H1 (cell line): ENCODE measurements around the gene ZCCHC9. TPM values are rescaled to one million over a fixed set of nuclear protein-coding genes. Genes with fewer than 3 reads are reported as not detected.

Source experiments
- CTCF ChIA-PET: fragments of 300-600 bp; sonication (Branson Sonifier 250); formaldehyde crosslinking; loops from one replicate; lab custom pipeline; 2021; ENCODE audit not compliant: partially characterized antibody; lab: Charles Lee
- POLR2A ChIA-PET: fragments of 300-600 bp; sonication (Branson Sonifier 250); formaldehyde crosslinking; loops from one replicate; lab custom pipeline; 2021; ENCODE audit warnings: inconsistent platforms; ENCODE audit not compliant: partially characterized antibody; lab: Charles Lee
- DNase-seq, 2 experiments: peaks; one replicate each; pipeline versions ENCODE4 v3.0.0 to v3.0.0-alpha.2; 2010 to 2022; ENCODE audit warnings: low spot score in 2 of 2, low read depth in 1 of 2, mixed read lengths in 1 of 2
- FAIRE-seq: peaks from 2 replicates; lab custom pipeline; 2011; peaks lifted over from hg19 to GRCh38; lab: Jason Lieb, UNC
- H2AFZ ChIP-seq: 2 replicates; pipeline ENCODE4 v1.8.1; 2012; ENCODE audit warnings: low read length, inconsistent platforms
- H2AK5ac ChIP-seq: 2 replicates; pipeline ENCODE4 v1.6.1; 2013; ENCODE audit warnings: low read depth, low read length
- H2BK120ac ChIP-seq: replicated peaks from 2 replicates; pipeline ENCODE3; 2013; ENCODE audit warnings: low read depth, low read length, inconsistent platforms
- H2BK12ac ChIP-seq: 2 replicates; pipeline ENCODE4 v1.6.1; 2013; ENCODE audit warnings: low read depth, low read length
- H2BK15ac ChIP-seq: 2 replicates; pipeline ENCODE4 v1.6.1; 2013; ENCODE audit warnings: low read length
- H2BK20ac ChIP-seq: 2 replicates; pipeline ENCODE4 v1.6.1; 2013; ENCODE audit warnings: low read length
- H2BK5ac ChIP-seq: 2 replicates; pipeline ENCODE4 v1.6.1; 2013; ENCODE audit warnings: low read depth, low read length
- H3K14ac ChIP-seq: 2 replicates; pipeline ENCODE4 v1.6.1; 2013; ENCODE audit warnings: inconsistent platforms; ENCODE audit not compliant: insufficient read length
- H3K18ac ChIP-seq: 2 replicates; pipeline ENCODE4 v1.6.1; 2013; ENCODE audit warnings: low read length; ENCODE audit errors: extremely low read depth
- H3K23ac ChIP-seq: 2 replicates; pipeline ENCODE4 v1.6.1; 2013; ENCODE audit warnings: inconsistent platforms; ENCODE audit not compliant: insufficient read length
- H3K23me2 ChIP-seq: 2 replicates; pipeline ENCODE4 v1.6.1; 2013; ENCODE audit warnings: low read depth, low read length
- H3K27ac ChIP-seq: 2 replicates; pipeline ENCODE4 v1.6.1; 2011; ENCODE audit warnings: low read depth, low read length, inconsistent platforms
- H3K27me3 ChIP-seq, 4 experiments: replicated peaks in 1 of 4; 1 replicate in 1 of 4; 2 replicates in 3 of 4; pipeline versions ENCODE4 v1.6.1 to v1.8.1; 2011 to 2013; ENCODE audit warnings: low read length in 3 of 4, mild to moderate bottlenecking in 3 of 4, inconsistent platforms in 2 of 4, mixed read lengths in 2 of 4, moderate library complexity in 1 of 4; ENCODE audit not compliant: control insufficient read depth in 3 of 4, insufficient read depth in 3 of 4; ENCODE audit errors: extremely low read depth in 1 of 4
- H3K36me3 ChIP-seq, 4 experiments: 2 replicates each; pipeline versions ENCODE4 v1.6.1 to v1.8.1; 2011 to 2013; ENCODE audit warnings: mild to moderate bottlenecking in 4 of 4, low read length in 3 of 4, moderate library complexity in 2 of 4, control low read depth in 1 of 4, inconsistent platforms in 1 of 4; ENCODE audit not compliant: insufficient read depth in 4 of 4, control insufficient read depth in 2 of 4
- H3K4ac ChIP-seq: replicated peaks from 2 replicates; pipeline ENCODE3; 2013; ENCODE audit warnings: low read length, low read depth, mixed read lengths, inconsistent platforms; ENCODE audit not compliant: insufficient read length
- H3K4me1 ChIP-seq, 4 experiments: replicated peaks in 1 of 4; 1 replicate in 1 of 4; 2 replicates in 3 of 4; pipeline versions ENCODE4 v1.6.1 to v1.8.1; 2011 to 2013; ENCODE audit warnings: low read length in 3 of 4, inconsistent platforms in 2 of 4, mixed read lengths in 1 of 4; ENCODE audit not compliant: insufficient read depth in 4 of 4, control insufficient read depth in 3 of 4
- H3K4me2 ChIP-seq, 2 experiments: 2 replicates each; pipeline versions ENCODE4 v1.6.1 to v1.8.1; 2011 to 2013; ENCODE audit warnings: low read depth in 2 of 2, low read length in 2 of 2, control low read depth in 1 of 2, inconsistent platforms in 1 of 2, mild to moderate bottlenecking in 1 of 2; ENCODE audit not compliant: insufficient read depth in 1 of 2
- H3K4me3 ChIP-seq, 4 experiments: fragments of 200-600, 300-600 bp in 1 of 4; sonication (generic), shearing (Covaris generic), sonication (Bioruptor Twin) in 1 of 4; 2 replicates each; pipeline versions ENCODE4 v1.5.1 to v1.8.1; 2011 to 2016; ENCODE audit warnings: low read length in 4 of 4, low read depth in 3 of 4, control low read depth in 2 of 4, inconsistent platforms in 2 of 4, mild to moderate bottlenecking in 2 of 4, mixed read lengths in 1 of 4, moderate library complexity in 1 of 4; ENCODE audit not compliant: insufficient read depth in 2 of 4; ENCODE audit errors: extremely low read depth in 1 of 4
- H3K56ac ChIP-seq: replicated peaks from 2 replicates; pipeline ENCODE3; 2013; ENCODE audit warnings: low read depth, mild to moderate bottlenecking, mixed read lengths, low read length, inconsistent platforms; ENCODE audit not compliant: insufficient read length
- H3K79me1 ChIP-seq: 2 replicates; pipeline ENCODE4 v1.6.1; 2013; ENCODE audit warnings: low read depth, low read length, control low read depth
- H3K79me2 ChIP-seq, 2 experiments: 2 replicates each; pipeline versions ENCODE4 v1.6.1 to v1.8.1; 2012 to 2013; ENCODE audit warnings: low read length in 2 of 2, mild to moderate bottlenecking in 2 of 2, inconsistent platforms in 1 of 2; ENCODE audit not compliant: insufficient read depth in 2 of 2, control insufficient read depth in 1 of 2
- H3K9ac ChIP-seq, 4 experiments: replicated peaks in 1 of 4; 1 replicate in 1 of 4; 2 replicates in 3 of 4; pipeline versions ENCODE4 v1.6.1 to v1.8.1; 2011 to 2013; ENCODE audit warnings: low read depth in 3 of 4, low read length in 3 of 4, control low read depth in 2 of 4, mild to moderate bottlenecking in 2 of 4, moderate library complexity in 2 of 4, inconsistent platforms in 1 of 4; ENCODE audit errors: extremely low read depth in 1 of 4
- H3K9me3 ChIP-seq, 2 experiments: 2 replicates each; pipeline versions ENCODE4 v1.6.1 to v1.8.1; 2012 to 2013; ENCODE audit warnings: mild to moderate bottlenecking in 2 of 2, moderate library complexity in 2 of 2, control low read depth in 1 of 2, inconsistent platforms in 1 of 2, low read depth in 1 of 2, low read length in 1 of 2, mixed read lengths in 1 of 2; ENCODE audit not compliant: insufficient read depth in 2 of 2
- H4K20me1 ChIP-seq, 2 experiments: replicated peaks in 1 of 2; 2 replicates each; pipeline versions ENCODE3 to v1.8.1; 2011 to 2013; ENCODE audit warnings: inconsistent platforms in 2 of 2, low read length in 2 of 2, mild to moderate bottlenecking in 1 of 2; ENCODE audit not compliant: insufficient read depth in 2 of 2, control insufficient read depth in 1 of 2
- H4K5ac ChIP-seq: 2 replicates; pipeline ENCODE4 v1.6.1; 2013; ENCODE audit warnings: low read length, low read depth, mixed read lengths, inconsistent platforms; ENCODE audit not compliant: insufficient read length
- H4K8ac ChIP-seq: 2 replicates; pipeline ENCODE4 v1.8.0; 2013; ENCODE audit warnings: mild to moderate bottlenecking, moderate library complexity, low read length, inconsistent platforms; ENCODE audit not compliant: insufficient read depth; ENCODE audit errors: extremely low read depth
- H4K91ac ChIP-seq: replicated peaks from 2 replicates; pipeline ENCODE3; 2013; ENCODE audit warnings: low read length, mixed read lengths, inconsistent platforms; ENCODE audit not compliant: insufficient read length
- CEBPB ChIP-seq: IDR thresholded peaks from 2 replicates; pipeline ENCODE4 v1.6.1; 2012; ENCODE audit warnings: low read depth, low read length
- GABPA ChIP-seq: IDR thresholded peaks from 2 replicates; pipeline ENCODE4 v1.6.1; 2011; ENCODE audit warnings: mild to moderate bottlenecking, low read length, moderate library complexity, borderline replicate concordance; ENCODE audit not compliant: insufficient read depth
- GTF2F1 ChIP-seq: IDR thresholded peaks from 2 replicates; pipeline ENCODE4 v1.6.1; 2012; ENCODE audit warnings: low read depth, low read length, improper control_type of control experiment, borderline replicate concordance
- MAX ChIP-seq: IDR thresholded peaks from 2 replicates; pipeline ENCODE4 v1.6.1; 2012; ENCODE audit warnings: inconsistent platforms
- WGBS, 2 experiments: shearing (Covaris generic) in 1 of 2; methylation state at CpG; one replicate each; pipeline versions ENCODE4 v1.1.6 to v1.1.7; 2013 to 2015; ENCODE audit warnings: low lambda C conversion rate in 2 of 2, mixed read lengths in 2 of 2, inconsistent platforms in 1 of 2, low coverage in 1 of 2, missing lambda C conversion rate in 1 of 2; ENCODE audit not compliant: insufficient replicate concordance in 2 of 2, insufficient coverage in 1 of 2, insufficient read length in 1 of 2; ENCODE audit errors: extremely low coverage in 1 of 2, missing lambda C conversion rate in 1 of 2; 5-methylcytosine and 5-hydroxymethylcytosine counted together
- polyA plus RNA-seq, 7 experiments: library from polyadenylated mRNA; depleted of rRNA in 3 of 7; stranded (reverse) in 5 of 7; unstranded in 2 of 7; fragments of >200 nt in 5 of 7; fragments of 200-250 nt in 2 of 7; gene quantifications; 1 replicate in 5 of 7; 2 replicates in 1 of 7; 4 replicates in 1 of 7; pipeline versions ENCODE4 v1.2.1 to v1.2.3, GENCODE V29; 2011 to 2013; ENCODE audit warnings: missing spikeins in 2 of 7, mixed read lengths in 2 of 7
- total RNA-seq: library from RNA; stranded (reverse); fragmentation: NEBNext Ultra II Directional; extraction: Animal tissue kit (Norgen Biotek cat#: 25700); gene quantifications from 2 replicates; pipeline ENCODE4 v1.2.1, GENCODE V29; 2021

Gene ZCCHC9
- total and polyA plus RNA-seq, 2 of the 8 experiments (the other 6 are each of a cell fraction or from before 2014, with no cell fraction given), result 10.9 to 33.6 TPM

GRCh38 chr5:81344736-81345135, 43.3 kb downstream of the ZCCHC9 start:
- DNase-seq, result no peak
- no peak overlapping the region for H3K27ac ChIP-seq
- no peak overlapping the region for H2AFZ ChIP-seq
- no peak overlapping the region for H2BK20ac ChIP-seq
- no peak overlapping the region for H3K9ac ChIP-seq
- no peaks in the 10 kb centered on the region for H3K79me2 ChIP-seq
- no peak overlapping the region for H3K4me2 ChIP-seq
- WGBS, 2 experiments, result 79% methylated on average over 12 of the region's 13 CpGs; no CpG with 5 or more reads in 1 of the 2 experiments
- ChIA-PET POLR2A (no interaction called here), CTCF (interaction anchor here (1.2 kb wide), 1 partner anchor 28 kb away, joined by 4 read pairs; no protein-coding TSS in a partner anchor)
- H3K4ac ChIP-seq, result no peak overlapping the region
- H3K9me3 ChIP-seq, result no peaks in the 10 kb centered on the region
- H3K23me2 ChIP-seq, result no peaks in the 10 kb centered on the region
- no peaks in the 10 kb centered on the region; a peak in 1 of 7 replicates for H3K4me1 ChIP-seq
- TF ChIP-seq GABPA (no peak), CEBPB (no peak), MAX (no peak), GTF2F1 (no peak)
- TF ChIP-seq, all 59 proteins: peak for 0
- Histone ChIP-seq H2BK15ac (no peak overlapping the region), H3K79me1 (no peaks in the 10 kb centered on the region), H2BK5ac (no peak overlapping the region), H3K14ac (no peak overlapping the region), H4K91ac (no peak overlapping the region), H3K36me3 (no peaks in the 10 kb centered on the region), H3K18ac (no peak overlapping the region), H3K23ac (no peak overlapping the region), H2BK120ac (no peak overlapping the region), H4K5ac (no peak overlapping the region), H4K20me1 (no peaks in the 10 kb centered on the region), H4K8ac (no peak overlapping the region; the same call in 1 of the 2 replicates), H3K4me3 (no peak overlapping the region), H3K27me3 (no peaks in the 10 kb centered on the region), H2BK12ac (no peak overlapping the region), H2AK5ac (no peak overlapping the region), H3K56ac (no peak overlapping the region)
- FAIRE-seq, result no peak
